ENCODE results near the gene HOXD4.

The HOXD4 gene

DNA sequence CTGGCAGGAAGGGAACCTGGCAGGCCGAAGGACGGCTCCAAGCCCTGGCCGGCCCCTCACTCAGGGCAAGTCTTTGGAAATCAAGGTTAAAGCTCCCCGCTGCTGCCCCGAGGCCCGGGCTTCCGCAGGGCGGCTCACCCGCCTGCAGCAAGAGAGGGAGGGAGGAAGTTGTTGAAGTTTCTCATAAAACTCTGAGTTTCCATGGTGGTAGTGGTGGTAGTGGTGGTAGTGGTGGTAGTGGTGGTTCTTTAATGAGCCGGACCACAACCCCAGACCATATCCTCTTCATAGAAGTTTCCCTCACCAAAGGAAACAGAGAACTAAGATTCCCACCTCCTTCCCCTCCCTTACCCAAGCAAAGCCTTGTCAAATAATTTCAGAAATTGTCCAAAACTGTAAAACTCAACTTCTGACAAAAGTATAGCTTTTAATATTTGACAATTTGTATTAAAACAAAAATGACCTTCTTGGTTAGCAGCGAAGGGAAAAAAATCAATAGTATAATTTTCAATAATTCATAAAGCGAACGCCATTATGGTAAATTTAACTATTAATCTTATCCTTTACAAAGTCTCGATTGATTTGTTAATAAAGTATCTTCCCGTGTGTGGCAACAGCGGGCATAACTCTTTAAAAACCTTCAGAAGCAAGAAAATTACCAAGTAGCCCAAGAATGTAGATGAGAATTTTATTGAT lies 36.3 kb upstream of the HOXD4 start:
- no peak for ATAC-seq
- TF ChIP-seq TOX (CRISPR knock-in tag; IDR thresholded peaks at IDR 0.05; ENCODE audit: borderline replicate concordance) (no peak), ZFP30 (CRISPR knock-in tag; IDR thresholded peaks at IDR 0.05) (no peak)
- TF ChIP-seq, protein P1, sequence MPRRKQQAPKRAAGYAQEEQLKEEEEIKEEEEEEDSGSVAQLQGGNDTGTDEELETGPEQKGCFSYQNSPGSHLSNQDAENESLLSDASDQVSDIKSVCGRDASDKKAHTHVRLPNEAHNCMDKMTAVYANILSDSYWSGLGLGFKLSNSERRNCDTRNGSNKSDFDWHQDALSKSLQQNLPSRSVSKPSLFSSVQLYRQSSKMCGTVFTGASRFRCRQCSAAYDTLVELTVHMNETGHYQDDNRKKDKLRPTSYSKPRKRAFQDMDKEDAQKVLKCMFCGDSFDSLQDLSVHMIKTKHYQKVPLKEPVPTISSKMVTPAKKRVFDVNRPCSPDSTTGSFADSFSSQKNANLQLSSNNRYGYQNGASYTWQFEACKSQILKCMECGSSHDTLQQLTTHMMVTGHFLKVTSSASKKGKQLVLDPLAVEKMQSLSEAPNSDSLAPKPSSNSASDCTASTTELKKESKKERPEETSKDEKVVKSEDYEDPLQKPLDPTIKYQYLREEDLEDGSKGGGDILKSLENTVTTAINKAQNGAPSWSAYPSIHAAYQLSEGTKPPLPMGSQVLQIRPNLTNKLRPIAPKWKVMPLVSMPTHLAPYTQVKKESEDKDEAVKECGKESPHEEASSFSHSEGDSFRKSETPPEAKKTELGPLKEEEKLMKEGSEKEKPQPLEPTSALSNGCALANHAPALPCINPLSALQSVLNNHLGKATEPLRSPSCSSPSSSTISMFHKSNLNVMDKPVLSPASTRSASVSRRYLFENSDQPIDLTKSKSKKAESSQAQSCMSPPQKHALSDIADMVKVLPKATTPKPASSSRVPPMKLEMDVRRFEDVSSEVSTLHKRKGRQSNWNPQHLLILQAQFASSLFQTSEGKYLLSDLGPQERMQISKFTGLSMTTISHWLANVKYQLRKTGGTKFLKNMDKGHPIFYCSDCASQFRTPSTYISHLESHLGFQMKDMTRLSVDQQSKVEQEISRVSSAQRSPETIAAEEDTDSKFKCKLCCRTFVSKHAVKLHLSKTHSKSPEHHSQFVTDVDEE (CRISPR knock-in tag; IDR thresholded peaks at IDR 0.05) = no peak
- TF ChIP-seq, protein P2, sequence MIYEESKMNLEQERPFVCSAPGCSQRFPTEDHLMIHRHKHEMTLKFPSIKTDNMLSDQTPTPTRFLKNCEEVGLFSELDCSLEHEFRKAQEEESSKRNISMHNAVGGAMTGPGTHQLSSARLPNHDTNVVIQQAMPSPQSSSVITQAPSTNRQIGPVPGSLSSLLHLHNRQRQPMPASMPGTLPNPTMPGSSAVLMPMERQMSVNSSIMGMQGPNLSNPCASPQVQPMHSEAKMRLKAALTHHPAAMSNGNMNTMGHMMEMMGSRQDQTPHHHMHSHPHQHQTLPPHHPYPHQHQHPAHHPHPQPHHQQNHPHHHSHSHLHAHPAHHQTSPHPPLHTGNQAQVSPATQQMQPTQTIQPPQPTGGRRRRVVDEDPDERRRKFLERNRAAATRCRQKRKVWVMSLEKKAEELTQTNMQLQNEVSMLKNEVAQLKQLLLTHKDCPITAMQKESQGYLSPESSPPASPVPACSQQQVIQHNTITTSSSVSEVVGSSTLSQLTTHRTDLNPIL (CRISPR knock-in tag; IDR thresholded peaks at IDR 0.05; ENCODE audit: low read depth) = no peak
- TF ChIP-seq, protein P3, sequence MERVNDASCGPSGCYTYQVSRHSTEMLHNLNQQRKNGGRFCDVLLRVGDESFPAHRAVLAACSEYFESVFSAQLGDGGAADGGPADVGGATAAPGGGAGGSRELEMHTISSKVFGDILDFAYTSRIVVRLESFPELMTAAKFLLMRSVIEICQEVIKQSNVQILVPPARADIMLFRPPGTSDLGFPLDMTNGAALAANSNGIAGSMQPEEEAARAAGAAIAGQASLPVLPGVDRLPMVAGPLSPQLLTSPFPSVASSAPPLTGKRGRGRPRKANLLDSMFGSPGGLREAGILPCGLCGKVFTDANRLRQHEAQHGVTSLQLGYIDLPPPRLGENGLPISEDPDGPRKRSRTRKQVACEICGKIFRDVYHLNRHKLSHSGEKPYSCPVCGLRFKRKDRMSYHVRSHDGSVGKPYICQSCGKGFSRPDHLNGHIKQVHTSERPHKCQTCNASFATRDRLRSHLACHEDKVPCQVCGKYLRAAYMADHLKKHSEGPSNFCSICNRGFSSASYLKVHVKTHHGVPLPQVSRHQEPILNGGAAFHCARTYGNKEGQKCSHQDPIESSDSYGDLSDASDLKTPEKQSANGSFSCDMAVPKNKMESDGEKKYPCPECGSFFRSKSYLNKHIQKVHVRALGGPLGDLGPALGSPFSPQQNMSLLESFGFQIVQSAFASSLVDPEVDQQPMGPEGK (CRISPR knock-in tag; IDR thresholded peaks at IDR 0.05; ENCODE audit: borderline replicate concordance) = no peak
- TF ChIP-seq, protein P4, sequence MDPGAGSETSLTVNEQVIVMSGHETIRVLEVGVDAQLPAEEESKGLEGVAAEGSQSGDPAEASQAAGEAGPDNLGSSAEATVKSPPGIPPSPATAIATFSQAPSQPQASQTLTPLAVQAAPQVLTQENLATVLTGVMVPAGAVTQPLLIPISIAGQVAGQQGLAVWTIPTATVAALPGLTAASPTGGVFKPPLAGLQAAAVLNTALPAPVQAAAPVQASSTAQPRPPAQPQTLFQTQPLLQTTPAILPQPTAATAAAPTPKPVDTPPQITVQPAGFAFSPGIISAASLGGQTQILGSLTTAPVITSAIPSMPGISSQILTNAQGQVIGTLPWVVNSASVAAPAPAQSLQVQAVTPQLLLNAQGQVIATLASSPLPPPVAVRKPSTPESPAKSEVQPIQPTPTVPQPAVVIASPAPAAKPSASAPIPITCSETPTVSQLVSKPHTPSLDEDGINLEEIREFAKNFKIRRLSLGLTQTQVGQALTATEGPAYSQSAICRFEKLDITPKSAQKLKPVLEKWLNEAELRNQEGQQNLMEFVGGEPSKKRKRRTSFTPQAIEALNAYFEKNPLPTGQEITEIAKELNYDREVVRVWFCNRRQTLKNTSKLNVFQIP (CRISPR knock-in tag; IDR thresholded peaks at IDR 0.05; ENCODE audit: borderline replicate concordance, low read depth) = no peak

DNA sequence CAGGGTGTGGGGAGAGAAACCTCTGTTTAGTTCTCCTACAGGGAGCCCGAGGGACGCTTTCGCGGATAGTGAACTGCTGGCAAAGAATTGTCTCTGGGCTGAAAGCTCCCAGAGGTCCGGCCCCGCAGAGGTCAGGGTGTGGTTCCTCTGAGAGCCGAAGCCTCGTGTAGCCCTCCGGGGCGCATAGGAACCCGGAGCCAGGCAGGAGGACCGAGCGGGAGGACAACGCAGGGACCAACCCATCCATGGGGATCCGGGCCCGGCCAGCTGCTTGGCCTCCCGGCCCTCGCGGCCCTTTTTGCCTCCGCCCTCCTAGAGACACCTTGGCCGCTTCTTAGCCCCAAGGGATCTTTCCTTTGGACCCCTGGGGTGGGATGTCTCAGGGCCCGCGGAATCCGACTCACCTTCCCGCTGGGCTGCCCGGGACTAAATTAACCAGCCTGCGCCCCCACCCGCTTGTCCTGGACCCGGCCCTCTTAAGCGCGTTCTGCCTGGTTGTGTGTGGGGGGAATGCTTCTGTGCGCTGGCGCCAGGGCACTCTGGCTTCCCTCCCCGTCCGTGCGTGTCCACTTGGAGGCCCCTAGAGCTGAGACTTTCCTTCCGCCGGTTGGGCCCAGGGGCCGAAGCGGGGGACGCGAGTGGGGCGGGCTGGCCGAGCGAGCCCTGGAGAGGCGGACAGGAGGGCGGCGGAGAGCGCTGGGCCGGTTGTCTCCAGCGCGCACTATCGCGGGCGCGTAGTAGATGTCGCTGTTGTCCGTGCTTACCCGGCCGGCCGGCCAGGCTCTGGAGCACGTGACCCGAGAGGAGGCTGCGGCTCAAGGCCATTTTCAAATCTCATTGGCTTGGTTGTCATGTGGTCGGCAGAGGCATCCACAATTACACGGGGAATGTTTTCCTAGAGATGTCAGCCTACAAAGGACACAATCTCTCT lies 35.2 kb upstream of the HOXD4 start, which contains the start of gene HOXD10:
Gene HOXD10 (plus strand): TSS at position 896 of the 931 bp plus-strand sequence. CDS start 56 bp downstream, outside the sequence.
- ATAC-seq = peak; percentile 92
- TF ChIP-seq ZNF70 (CRISPR knock-in tag; IDR thresholded peaks at IDR 0.05) = no peak
- TF ChIP-seq ESRRG (CRISPR knock-in tag; IDR thresholded peaks at IDR 0.05) = no peak
- TF ChIP-seq ZFP3 (CRISPR knock-in tag; IDR thresholded peaks at IDR 0.05) = no peak
- no peak for TF ChIP-seq BACH2 (CRISPR knock-in tag; IDR thresholded peaks at IDR 0.05; ENCODE audit: borderline replicate concordance)
- no peak for TF ChIP-seq GLIS3 (CRISPR knock-in tag; IDR thresholded peaks at IDR 0.05)
- TF ChIP-seq, protein P4 (CRISPR knock-in tag; IDR thresholded peaks at IDR 0.05; ENCODE audit: borderline replicate concordance, low read depth) = no peak
- TF ChIP-seq ZC3H10 (CRISPR knock-in tag; IDR thresholded peaks at IDR 0.05) = no peak
- no peak for TF ChIP-seq ISL1 (CRISPR knock-in tag; IDR thresholded peaks at IDR 0.05)
- no peak for TF ChIP-seq ARNTL (CRISPR knock-in tag; IDR thresholded peaks at IDR 0.05; ENCODE audit: borderline replicate concordance, low read depth)
- TF ChIP-seq, protein P5, sequence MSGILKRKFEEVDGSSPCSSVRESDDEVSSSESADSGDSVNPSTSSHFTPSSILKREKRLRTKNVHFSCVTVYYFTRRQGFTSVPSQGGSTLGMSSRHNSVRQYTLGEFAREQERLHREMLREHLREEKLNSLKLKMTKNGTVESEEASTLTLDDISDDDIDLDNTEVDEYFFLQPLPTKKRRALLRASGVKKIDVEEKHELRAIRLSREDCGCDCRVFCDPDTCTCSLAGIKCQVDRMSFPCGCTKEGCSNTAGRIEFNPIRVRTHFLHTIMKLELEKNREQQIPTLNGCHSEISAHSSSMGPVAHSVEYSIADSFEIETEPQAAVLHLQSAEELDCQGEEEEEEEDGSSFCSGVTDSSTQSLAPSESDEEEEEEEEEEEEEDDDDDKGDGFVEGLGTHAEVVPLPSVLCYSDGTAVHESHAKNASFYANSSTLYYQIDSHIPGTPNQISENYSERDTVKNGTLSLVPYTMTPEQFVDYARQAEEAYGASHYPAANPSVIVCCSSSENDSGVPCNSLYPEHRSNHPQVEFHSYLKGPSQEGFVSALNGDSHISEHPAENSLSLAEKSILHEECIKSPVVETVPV (CRISPR knock-in tag; IDR thresholded peaks at IDR 0.05) = no peak
- no peak for TF ChIP-seq TCF4 (CRISPR knock-in tag; IDR thresholded peaks at IDR 0.05; ENCODE audit: borderline replicate concordance)
- TF ChIP-seq RARB (CRISPR knock-in tag; IDR thresholded peaks at IDR 0.05) = no peak
- TF ChIP-seq ZNF8 (CRISPR knock-in tag; IDR thresholded peaks at IDR 0.05) = no peak

Measured in SK-N-SH treated with all-trans-retinoic acid at 6 μM for 48 hours (cell line).